GM19043 (cell line): ENCODE results near the gene ATXN1.
"Not testable (repeated sequence)": the region's sequence is repeated elsewhere in the genome, so short reads cannot be mapped to it uniquely, and the experiment has no call there.

Experiments used
- ATAC-seq: cut with Tn5 transposase; IDR thresholded peaks from one replicate; pipeline ENCODE4 v1.9.1; 2021; ENCODE audit warnings: low read depth; ENCODE audit not compliant: unreplicated experiment

ATXN1 gene

GRCh38 chr6:16386057-16386456 is 375.2 kb downstream of the ATXN1 start:
- no peak for ATAC-seq

- no peak for ATAC-seq
Measured at GRCh38 chr6:16383607-16384206, 377.6 kb downstream of the ATXN1 start.

GRCh38 chr6:16381968-16382367 is 379.3 kb downstream of the ATXN1 start:
- ATAC-seq = not testable (repeated sequence)

- no peak for ATAC-seq
Measured at GRCh38 chr6:16380220-16380809, 380.9 kb downstream of the ATXN1 start.

- ATAC-seq = not testable (repeated sequence)
Measured at GRCh38 chr6:16378360-16378759, 382.9 kb downstream of the ATXN1 start.

- ATAC-seq = no peak
Measured at GRCh38 chr6:16377470-16377869, 383.8 kb downstream of the ATXN1 start.

GRCh38 chr6:16375843-16376242 is 385.4 kb downstream of the ATXN1 start:
- ATAC-seq = no peak

GRCh38 chr6:16375206-16375605 is 386.1 kb downstream of the ATXN1 start:
- no peak for ATAC-seq

GRCh38 chr6:16374461-16375200 is 386.6 kb downstream of the ATXN1 start:
- no peak for ATAC-seq

GRCh38 chr6:16374016-16374415 is 387.2 kb downstream of the ATXN1 start:
- no peak for ATAC-seq

GRCh38 chr6:16372029-16372776 is 389.1 kb downstream of the ATXN1 start:
- ATAC-seq = no peak

GRCh38 chr6:16371401-16371800 is 389.9 kb downstream of the ATXN1 start:
- ATAC-seq = no peak

GRCh38 chr6:16370943-16371342 is 390.3 kb downstream of the ATXN1 start:
- no peak for ATAC-seq

- no peak for ATAC-seq
Measured at GRCh38 chr6:16369989-16370388, 391.3 kb downstream of the ATXN1 start.

- no peak for ATAC-seq
Measured at GRCh38 chr6:16369140-16369745, 392.0 kb downstream of the ATXN1 start.

- no peak for ATAC-seq
Measured at GRCh38 chr6:16367571-16367970, 393.7 kb downstream of the ATXN1 start.

GRCh38 chr6:16363749-16364148 is 397.5 kb downstream of the ATXN1 start:
- ATAC-seq = no peak

GRCh38 chr6:16362819-16363589 is 398.3 kb downstream of the ATXN1 start:
- no peak for ATAC-seq

- no peak for ATAC-seq
Measured at GRCh38 chr6:16362296-16362695, 399.0 kb downstream of the ATXN1 start.

GRCh38 chr6:16361861-16362260 is 399.4 kb downstream of the ATXN1 start:
- ATAC-seq = no peak
